ENCODE data around the gene PAIP2. TPM values are rescaled to one million over a fixed set of nuclear protein-coding genes. Genes with fewer than 3 reads are reported as not detected.
A peak's percentile ranks its signal among the peaks of the same experiment; 100 is the strongest.

Gene PAIP2
- total and polyA plus RNA-seq, 2 of the 4 experiments (the other 2 are of a cell fraction): 41.9 to 59.5 TPM

GRCh38 chr5:139410121-139410992 is 68.7 kb downstream of the PAIP2 start (continued):
- TF ChIP-seq POLR2A (IDR thresholded peaks at IDR 0.05; ENCODE audit: low read depth, low read length) (no peak), FOS (IDR thresholded peaks at IDR 0.05; ENCODE audit: low read depth, low read length) (no peak)

GRCh38 chr5:139410993-139411828 is 69.6 kb downstream of the PAIP2 start:
- peaks cover 6% of the 10 kb centered on the region; the same call in 1 of the 2 replicates for H3K36me3 ChIP-seq (ENCODE audit: control insufficient read depth, insufficient read depth, low read length)
- no peak overlapping the region for H3K4me3 ChIP-seq (ENCODE audit: insufficient read depth, low read depth, low read length)
- H3K23ac ChIP-seq (ENCODE audit: low read depth, low read length): no peak overlapping the region
- H4K91ac ChIP-seq (ENCODE audit: insufficient read depth, low read depth, low read length): no peak overlapping the region
- no peak overlapping the region for H3K14ac ChIP-seq (replicated peaks; ENCODE audit: low read depth, low read length)
- dilution Hi-C loops (cut with HindIII; ENCODE audit: low sequenced_read_pairs, unreplicated experiment): loop anchor here (25.0 kb wide), 1 partner anchor 101 kb away; no protein-coding TSS in a partner anchor
- in situ Hi-C loops (cut with MboI; ENCODE audit: low sequenced_read_pairs): no loop called here
- DNase-seq (no peak), ATAC-seq (ENCODE audit: low read depth) (no peak)
- CTCF ChIA-PET: no interaction called here
- intact Hi-C loops (cut with micrococcal nuclease): no loop called here
- H3K4me2 ChIP-seq (ENCODE audit: low read depth, low read length): no peak overlapping the region
- H2BK20ac ChIP-seq (ENCODE audit: low read depth, low read length): no peak overlapping the region
- no peaks in the 10 kb centered on the region for H3K9me3 ChIP-seq (ENCODE audit: control insufficient read depth, insufficient read depth, low read length)
- POLR2A ChIA-PET (ENCODE audit: unreplicated experiment): no interaction called here
- H3K79me1 ChIP-seq (ENCODE audit: low read depth in 1 of 2, low read length in 2 of 2): no peaks in the 10 kb centered on the region
- H4K5ac ChIP-seq (ENCODE audit: low read depth, low read length): no peak overlapping the region
- H3K56ac ChIP-seq (ENCODE audit: extremely low read depth, insufficient read depth, low read length): no peak overlapping the region
- no peak overlapping the region for H3K27ac ChIP-seq (ENCODE audit: insufficient read depth, low read length)
- no peaks in the 10 kb centered on the region for H3K9me1 ChIP-seq (ENCODE audit: insufficient read depth, low read length)
- 85% methylated on average over 2 of the region's 17 CpGs; no CpG with 5 or more reads in 1 of the 2 experiments for WGBS, 2 experiments (ENCODE audit: extremely low coverage in 2 of 2, insufficient read length in 1 of 2)
- no peak overlapping the region for H3K9ac ChIP-seq (ENCODE audit: low read depth, low read length)
- H2BK15ac ChIP-seq (ENCODE audit: low read depth, low read length): no peak overlapping the region
- BruUV-seq (replicated peaks): TSS peak; percentile 37
- no peak overlapping the region for H2AK5ac ChIP-seq (ENCODE audit: low read depth, low read length)
- no peak overlapping the region for H2AK9ac ChIP-seq (replicated peaks; ENCODE audit: low read depth, low read length, poor library complexity)
- no peak overlapping the region for H2BK5ac ChIP-seq (ENCODE audit: low read depth, low read length, poor library complexity, severe bottlenecking)
- no peak overlapping the region for H4K8ac ChIP-seq (ENCODE audit: low read depth in 2 of 2, low read length in 2 of 2)
- H2BK120ac ChIP-seq (ENCODE audit: low read depth, low read length): no peak overlapping the region
- peaks cover 2% of the 10 kb centered on the region; the same call in 1 of the 2 replicates for H3K4me1 ChIP-seq (ENCODE audit: control insufficient read depth, insufficient read depth, low read length)
- no peaks in the 10 kb centered on the region for H3K27me3 ChIP-seq (ENCODE audit: control insufficient read depth, insufficient read depth, low read length)
- TF ChIP-seq CEBPB (IDR thresholded peaks at IDR 0.05; ENCODE audit: low read depth, low read length) (no peak), POLR2A (IDR thresholded peaks at IDR 0.05; ENCODE audit: low read depth, low read length) (no peak), MAZ (IDR thresholded peaks at IDR 0.05; ENCODE audit: borderline replicate concordance, low read depth, low read length) (no peak), ELK1 (IDR thresholded peaks at IDR 0.05; ENCODE audit: borderline replicate concordance, low read depth, low read length) (no peak), NFE2L2 (IDR thresholded peaks at IDR 0.05; ENCODE audit: low read depth, low read length) (no peak), FOS (IDR thresholded peaks at IDR 0.05; ENCODE audit: low read depth, low read length) (no peak), RCOR1 (IDR thresholded peaks at IDR 0.05; ENCODE audit: insufficient replicate concordance, low read length) (no peak), BHLHE40 (IDR thresholded peaks at IDR 0.05; ENCODE audit: low read depth, low read length) (no peak), CHD1 (IDR thresholded peaks at IDR 0.05; ENCODE audit: low read depth, low read length) (no peak), RFX5 (IDR thresholded peaks at IDR 0.05; ENCODE audit: low read depth, low read length) (no peak), MXI1 (IDR thresholded peaks at IDR 0.05; ENCODE audit: borderline replicate concordance, low read depth, low read length) (no peak)
- no peak overlapping the region for H3K18ac ChIP-seq (ENCODE audit: low read depth, low read length)
- no peak overlapping the region for H3K4ac ChIP-seq (ENCODE audit: low read depth, low read length)
- no peak overlapping the region for H2AFZ ChIP-seq (replicated peaks; ENCODE audit: low read length, poor library complexity)
- no peaks in the 10 kb centered on the region for H4K20me1 ChIP-seq (ENCODE audit: insufficient read depth, low read length)

Measured in IMR-90 (cell line).